GM12872 (cell line): ENCODE results near the gene SLBP.

Source experiments
- TF ChIP-seq, protein P1 (sequence below): IDR thresholded peaks from 3 replicates; pipeline ENCODE4 v1.5.1; 2011; ENCODE audit warnings: low read depth, mild to moderate bottlenecking, low read length, moderate library complexity; ENCODE audit not compliant: insufficient read depth

Gene SLBP

DNA sequence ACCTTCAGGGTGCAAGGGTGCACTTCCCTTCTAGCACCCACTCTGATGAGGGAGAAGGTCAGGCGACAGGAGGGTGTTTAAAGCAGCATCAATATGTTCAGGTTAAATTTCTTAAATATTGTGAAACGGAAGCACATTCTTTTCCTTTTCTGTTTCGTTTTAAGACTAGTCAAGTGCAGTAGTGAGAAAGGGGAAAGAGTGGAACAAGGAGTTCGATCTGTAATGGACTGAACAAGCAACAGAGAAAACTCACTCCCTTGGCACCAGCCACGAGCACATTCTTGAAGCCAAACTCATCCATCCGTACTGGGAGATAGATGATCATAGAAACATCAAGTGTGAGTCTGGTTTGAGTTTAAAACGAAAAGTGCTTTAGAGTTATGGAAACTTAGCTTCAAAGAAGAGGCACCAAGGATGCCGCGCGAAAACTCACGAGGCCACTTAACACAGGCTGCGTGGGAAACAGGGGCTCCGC is 28.8 kb downstream of the SLBP start:
- TF ChIP-seq, protein P1, sequence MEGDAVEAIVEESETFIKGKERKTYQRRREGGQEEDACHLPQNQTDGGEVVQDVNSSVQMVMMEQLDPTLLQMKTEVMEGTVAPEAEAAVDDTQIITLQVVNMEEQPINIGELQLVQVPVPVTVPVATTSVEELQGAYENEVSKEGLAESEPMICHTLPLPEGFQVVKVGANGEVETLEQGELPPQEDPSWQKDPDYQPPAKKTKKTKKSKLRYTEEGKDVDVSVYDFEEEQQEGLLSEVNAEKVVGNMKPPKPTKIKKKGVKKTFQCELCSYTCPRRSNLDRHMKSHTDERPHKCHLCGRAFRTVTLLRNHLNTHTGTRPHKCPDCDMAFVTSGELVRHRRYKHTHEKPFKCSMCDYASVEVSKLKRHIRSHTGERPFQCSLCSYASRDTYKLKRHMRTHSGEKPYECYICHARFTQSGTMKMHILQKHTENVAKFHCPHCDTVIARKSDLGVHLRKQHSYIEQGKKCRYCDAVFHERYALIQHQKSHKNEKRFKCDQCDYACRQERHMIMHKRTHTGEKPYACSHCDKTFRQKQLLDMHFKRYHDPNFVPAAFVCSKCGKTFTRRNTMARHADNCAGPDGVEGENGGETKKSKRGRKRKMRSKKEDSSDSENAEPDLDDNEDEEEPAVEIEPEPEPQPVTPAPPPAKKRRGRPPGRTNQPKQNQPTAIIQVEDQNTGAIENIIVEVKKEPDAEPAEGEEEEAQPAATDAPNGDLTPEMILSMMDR: no peak

DNA sequence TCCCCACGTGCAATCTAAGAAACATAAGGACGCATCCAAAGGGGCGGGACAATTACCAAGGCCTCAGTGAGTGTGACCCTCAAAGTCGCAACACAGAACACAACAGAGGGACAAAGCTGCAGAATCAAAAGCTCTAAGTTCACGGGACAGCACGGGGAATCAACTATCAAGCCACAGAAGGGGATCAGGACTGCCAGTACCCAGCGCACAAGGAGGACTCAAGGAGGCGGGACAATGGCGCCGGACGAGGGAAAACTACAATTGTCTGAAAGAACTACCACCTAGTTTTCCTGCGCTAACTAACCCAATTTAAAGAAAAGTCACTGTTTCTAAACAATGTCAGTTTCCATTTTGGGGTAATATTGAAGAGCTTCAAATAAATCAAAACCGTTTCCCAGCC is 29.3 kb downstream of the SLBP start:
- TF ChIP-seq, protein P1: no peak

DNA sequence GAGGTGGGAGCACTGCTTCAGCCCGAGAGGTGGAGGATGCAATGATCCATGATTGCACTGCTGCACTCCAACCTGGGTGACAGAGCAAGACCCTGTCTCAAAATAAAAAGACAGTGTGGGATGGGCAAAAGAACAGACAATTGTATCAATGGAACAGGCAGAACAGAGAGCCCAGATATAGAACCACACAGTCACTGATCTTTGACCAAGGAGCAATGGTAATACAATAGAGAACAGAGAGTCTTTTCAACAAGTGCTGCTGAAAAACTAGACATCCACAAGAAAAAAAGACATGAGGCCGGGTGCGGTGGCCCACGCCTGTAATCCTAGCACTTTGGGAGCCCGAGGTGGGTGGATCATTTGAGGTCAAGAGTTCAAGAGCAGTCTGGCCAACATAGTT is 33.9 kb downstream of the SLBP start:
- TF ChIP-seq, protein P1: no peak

DNA sequence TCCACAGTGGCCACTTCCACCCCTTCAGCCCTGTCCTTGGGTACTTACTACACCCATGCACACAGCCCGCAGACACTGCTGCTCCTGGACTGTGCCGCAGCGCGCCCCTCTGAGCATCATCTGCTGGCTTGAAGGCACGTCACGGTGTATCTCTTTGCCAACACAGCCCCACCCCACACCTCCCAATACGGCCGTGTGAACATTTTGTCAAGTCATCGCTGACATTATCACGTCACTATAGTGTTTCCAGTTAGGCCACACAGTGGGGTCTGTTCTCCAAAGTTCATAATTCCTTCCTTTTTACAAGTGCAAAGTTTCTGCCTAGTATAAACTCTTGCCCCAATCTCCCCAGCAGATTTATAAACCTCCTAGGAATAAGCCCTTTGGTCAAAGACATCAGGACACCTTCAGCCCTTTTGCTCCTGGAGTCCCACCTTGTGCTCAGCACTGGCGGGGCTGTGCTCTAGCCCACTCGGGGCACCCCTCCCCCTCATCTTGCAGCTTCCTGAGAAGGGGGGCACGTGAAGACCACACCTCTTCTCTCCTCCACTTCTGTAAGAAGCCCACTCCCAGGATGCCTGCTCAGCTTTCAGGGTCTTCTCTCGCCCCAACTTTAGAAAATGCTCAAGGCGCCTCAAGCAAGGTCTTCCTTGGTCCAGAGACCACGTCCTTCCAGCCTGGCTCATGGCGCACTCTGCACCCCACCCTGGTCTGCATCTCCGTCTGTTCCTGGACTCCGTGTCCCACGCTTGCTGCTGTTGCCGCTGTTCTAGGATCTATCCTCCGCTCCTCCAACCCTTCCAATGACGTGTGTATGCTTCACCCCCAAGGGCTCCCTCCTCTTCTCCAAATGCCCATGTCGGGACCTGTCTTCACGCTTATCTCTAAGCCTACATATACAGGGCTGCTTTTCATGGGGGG is 35.3 kb downstream of the SLBP start:
- TF ChIP-seq, protein P1: no peak

DNA sequence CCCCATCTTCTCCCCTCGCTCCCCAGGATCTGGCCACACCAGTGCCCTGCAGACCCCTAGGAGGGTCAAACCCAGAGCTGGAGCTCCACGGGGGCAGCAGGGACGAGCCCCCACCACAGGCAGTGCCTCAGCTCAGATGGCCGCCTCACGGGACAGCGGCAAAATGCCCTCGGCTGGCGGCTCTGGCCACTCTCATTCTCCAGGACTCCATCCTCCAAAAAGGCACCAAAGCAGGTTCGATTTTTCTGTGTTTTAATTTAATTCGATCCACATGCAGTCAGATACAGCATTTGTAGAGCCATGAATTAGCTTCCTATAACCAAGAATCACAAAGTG is 36.3 kb downstream of the SLBP start:
- TF ChIP-seq, protein P1: no peak

DNA sequence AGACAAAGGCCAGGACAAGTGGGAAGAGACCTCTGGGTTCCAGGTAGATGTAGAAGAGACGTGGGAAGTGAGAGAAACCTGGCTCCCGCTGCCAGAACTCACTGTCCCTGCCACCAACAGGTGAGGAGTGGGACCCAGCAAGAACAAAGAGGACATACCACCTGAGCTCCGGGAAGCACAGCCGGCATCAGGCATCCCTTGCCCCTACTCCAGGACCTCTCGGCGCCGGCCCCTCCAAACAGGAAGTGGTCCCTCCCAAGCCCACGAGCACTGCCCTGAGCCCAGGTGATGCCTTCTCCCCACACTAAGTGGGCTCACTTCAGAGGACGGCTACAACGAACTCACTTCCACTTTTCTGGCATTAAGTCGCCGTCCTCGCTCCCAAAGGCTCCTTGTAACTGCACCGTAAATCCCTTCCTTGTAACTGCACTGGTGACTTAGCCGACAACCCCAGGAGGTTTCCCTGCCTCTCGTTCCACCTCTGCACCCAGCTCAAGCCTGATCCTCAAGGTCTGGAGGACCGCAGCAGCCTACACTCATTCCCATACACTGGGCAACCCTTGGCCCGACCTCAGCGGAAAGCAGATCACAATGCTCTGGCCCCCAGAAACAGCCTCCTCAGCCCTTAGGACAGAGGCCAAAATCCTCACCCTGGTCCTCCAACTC is 36.9 kb downstream of the SLBP start:
- TF ChIP-seq, protein P1: no peak

DNA sequence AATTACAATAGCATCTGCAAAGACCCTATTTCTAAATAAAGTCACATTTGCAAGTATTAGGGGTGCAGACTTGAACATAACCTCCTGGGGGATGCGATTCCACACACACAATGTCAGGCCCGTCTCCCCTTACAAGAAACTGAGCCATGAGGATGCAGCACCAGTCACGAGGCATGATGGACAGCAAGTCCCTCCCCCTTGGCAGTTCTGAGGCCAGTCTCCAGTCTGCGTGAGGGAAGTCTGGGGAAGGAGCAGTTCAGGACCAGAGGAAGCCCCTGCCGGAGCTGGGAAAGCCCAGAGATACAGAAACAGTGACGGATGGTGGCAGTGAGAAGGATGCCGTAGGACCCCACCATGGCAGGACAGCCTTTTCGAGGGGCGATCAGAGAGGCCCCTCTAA is 37.4 kb downstream of the SLBP start:
- TF ChIP-seq, protein P1: no peak
